GM19025 (cell line): ENCODE results near the gene CLASP1.
"Not testable (repeated sequence)": the region's sequence is repeated elsewhere in the genome, so short reads cannot be mapped to it uniquely, and the experiment has no call there.

Source experiments
- ATAC-seq: cut with Tn5 transposase; IDR thresholded peaks from one replicate; pipeline ENCODE4 v1.9.1; 2021; ENCODE audit warnings: mild to moderate bottlenecking, low read depth, moderate library complexity; ENCODE audit not compliant: unreplicated experiment

The CLASP1 gene

GRCh38 chr2:121479882-121480522 lies 169.3 kb downstream of the CLASP1 start:
- no peak for ATAC-seq

- ATAC-seq: no peak
Measured at GRCh38 chr2:121478996-121479745, 170.1 kb downstream of the CLASP1 start.

- ATAC-seq: not testable (repeated sequence)
Measured at GRCh38 chr2:121478358-121478995, 170.8 kb downstream of the CLASP1 start.

- no peak for ATAC-seq
Measured at GRCh38 chr2:121476684-121477083, 172.6 kb downstream of the CLASP1 start.

- no peak for ATAC-seq
Measured at GRCh38 chr2:121475811-121476571, 173.3 kb downstream of the CLASP1 start.

- ATAC-seq: no peak
Measured at GRCh38 chr2:121473512-121473911, 175.8 kb downstream of the CLASP1 start.

- ATAC-seq: no peak
Measured at GRCh38 chr2:121472470-121472993, 176.7 kb downstream of the CLASP1 start.

GRCh38 chr2:121471532-121472469 lies 177.5 kb downstream of the CLASP1 start:
- ATAC-seq: no peak

GRCh38 chr2:121470917-121471316 lies 178.3 kb downstream of the CLASP1 start:
- no peak for ATAC-seq

- no peak for ATAC-seq
Measured at GRCh38 chr2:121469356-121469755, 179.9 kb downstream of the CLASP1 start.

GRCh38 chr2:121468936-121469335 lies 180.3 kb downstream of the CLASP1 start:
- no peak for ATAC-seq

GRCh38 chr2:121459291-121459690 lies 190.0 kb downstream of the CLASP1 start:
- no peak for ATAC-seq

GRCh38 chr2:121456325-121456724 lies 192.9 kb downstream of the CLASP1 start:
- no peak for ATAC-seq

- ATAC-seq: no peak
Measured at GRCh38 chr2:121455446-121455845, 193.8 kb downstream of the CLASP1 start.

- ATAC-seq: no peak
Measured at GRCh38 chr2:121454549-121455090, 194.6 kb downstream of the CLASP1 start.

GRCh38 chr2:121451398-121451797 lies 197.9 kb downstream of the CLASP1 start:
- no peak for ATAC-seq

GRCh38 chr2:121450301-121450700 lies 199.0 kb downstream of the CLASP1 start:
- no peak for ATAC-seq

- ATAC-seq: no peak
Measured at GRCh38 chr2:121446647-121447241, 202.5 kb downstream of the CLASP1 start.

GRCh38 chr2:121442889-121443288 lies 206.4 kb downstream of the CLASP1 start:
- no peak for ATAC-seq
